Neural crest cell (in vitro differentiated cells): ENCODE data around the gene GPR35. TPM values are rescaled to one million over a fixed set of nuclear protein-coding genes. Genes with fewer than 3 reads are reported as not detected.

Experiments used
- DNase-seq: peaks from one replicate; pipeline ENCODE4 v3.0.0; 2021; ENCODE audit warnings: low read depth, mixed read lengths, low spot score
- H3K27ac Mint-ChIP-seq: one replicate; pipeline ENCODE4 v1.8.0; 2021; ENCODE audit warnings: mild to moderate bottlenecking, mixed read lengths; ENCODE audit not compliant: unreplicated experiment
- H3K27me3 Mint-ChIP-seq: 2 replicates; pipeline ENCODE4 v1.8.0; 2021; ENCODE audit warnings: low read depth, mild to moderate bottlenecking, mixed read lengths
- H3K36me3 Mint-ChIP-seq: 2 replicates; pipeline ENCODE4 v1.8.0; 2021; ENCODE audit warnings: low read depth, mild to moderate bottlenecking, mixed read lengths
- H3K4me1 Mint-ChIP-seq: 2 replicates; pipeline ENCODE4 v1.8.0; 2021; ENCODE audit warnings: mixed read lengths
- H3K4me3 Mint-ChIP-seq: one replicate; pipeline ENCODE4 v1.8.0; 2021; ENCODE audit warnings: mild to moderate bottlenecking, mixed read lengths
- H3K9me3 Mint-ChIP-seq: 2 replicates; pipeline ENCODE4 v1.8.0; 2021; ENCODE audit warnings: mixed read lengths
- CTCF ChIP-seq: fragments of 200-600 bp; sonication (generic); conservative IDR thresholded peaks from 2 replicates; pipeline ENCODE4 v1.5.0; 2021; ENCODE audit warnings: antibody characterized with exemption, mild to moderate bottlenecking
- total RNA-seq: library from RNA; stranded (reverse); gene quantifications from 2 replicates; pipeline ENCODE4 v1.2.1, GENCODE V29; 2021

Gene GPR35
- total RNA-seq, 1 donor from 2014 or later: 1.7 TPM

DNA sequence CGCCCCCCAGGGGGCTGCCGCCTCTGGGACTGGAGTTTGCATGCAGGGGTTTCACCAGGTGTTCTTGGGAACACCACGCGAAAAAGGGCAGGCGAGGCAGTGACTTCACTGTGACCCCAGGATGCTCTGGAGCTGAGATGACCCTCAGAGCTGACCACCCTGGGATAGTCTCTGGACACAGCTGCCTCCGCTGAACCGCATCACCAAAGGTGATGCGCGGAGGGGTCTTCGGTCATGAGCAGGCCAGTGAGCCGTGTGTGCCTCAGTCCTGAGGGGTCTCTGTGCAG, 17.5 kb downstream of the GPR35 start:
- Mint-ChIP-seq H3K27me3 (peaks cover 26% of the 10 kb centered on the region), H3K4me1 (no peaks in the 10 kb centered on the region), H3K9me3 (no peaks in the 10 kb centered on the region)

DNA sequence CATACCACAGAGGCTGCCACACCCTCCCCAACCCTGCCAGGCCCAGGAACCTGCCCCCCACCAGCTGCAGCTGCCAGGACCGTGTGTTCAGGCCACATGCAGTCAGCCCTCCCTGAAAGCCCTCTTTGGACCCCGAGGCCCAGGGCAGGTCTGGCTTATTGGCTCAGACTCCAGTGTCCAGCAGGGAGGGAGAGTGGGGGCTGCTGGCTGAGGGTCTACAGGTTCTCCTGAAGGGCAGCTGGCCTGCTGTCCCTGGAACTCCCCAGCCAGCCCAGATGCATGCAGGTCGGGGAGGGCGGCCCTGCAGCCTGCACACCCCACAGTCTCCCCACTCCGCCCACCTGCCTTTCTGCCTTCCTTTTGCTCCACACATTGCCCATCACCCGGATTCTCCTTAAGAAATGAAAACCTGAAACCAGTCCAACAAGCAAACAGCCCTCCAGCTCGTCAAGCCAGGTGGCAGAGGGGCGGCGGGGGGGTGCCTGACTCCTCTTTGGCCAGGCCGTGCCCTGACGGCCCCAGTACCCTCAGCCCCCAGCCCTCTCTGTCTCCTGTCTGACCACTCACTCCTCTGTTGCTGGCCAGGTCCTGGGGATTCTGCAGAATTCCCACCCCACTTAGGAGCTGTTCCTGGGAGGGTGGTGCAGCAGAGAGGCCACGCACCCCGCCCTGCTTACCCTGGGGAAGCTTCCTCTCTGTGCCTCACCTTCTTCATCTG, 18.0 kb downstream of the GPR35 start:
- no peak overlapping the region for H3K27ac Mint-ChIP-seq
- no peaks in the 10 kb centered on the region for H3K36me3 Mint-ChIP-seq
- no peak for DNase-seq
- no peak overlapping the region for H3K4me3 Mint-ChIP-seq
- H3K9me3 Mint-ChIP-seq: no peaks in the 10 kb centered on the region
- H3K4me1 Mint-ChIP-seq: peaks cover under 1% of the 10 kb centered on the region
- TF ChIP-seq CTCF: no peak
- peaks cover 21% of the 10 kb centered on the region for H3K27me3 Mint-ChIP-seq

More for the DNA sequence above, 17.5 kb downstream of the GPR35 start:
- H3K27ac Mint-ChIP-seq: no peak overlapping the region
- H3K4me3 Mint-ChIP-seq: no peak overlapping the region
- no peak for DNase-seq
- no peak for TF ChIP-seq CTCF
- no peaks in the 10 kb centered on the region for H3K36me3 Mint-ChIP-seq

GRCh38 chr2:240643811-240644150, 18.5 kb downstream of the GPR35 start:
- H3K36me3 Mint-ChIP-seq: no peaks in the 10 kb centered on the region
- H3K9me3 Mint-ChIP-seq: no peaks in the 10 kb centered on the region
- no peak for DNase-seq
- peaks cover 19% of the 10 kb centered on the region for H3K27me3 Mint-ChIP-seq
- no peak for TF ChIP-seq CTCF
- no peak overlapping the region for H3K27ac Mint-ChIP-seq
- no peak overlapping the region for H3K4me3 Mint-ChIP-seq
- peaks cover 5% of the 10 kb centered on the region for H3K4me1 Mint-ChIP-seq

- no peak for TF ChIP-seq CTCF
- H3K27me3 Mint-ChIP-seq: peaks cover 15% of the 10 kb centered on the region
- peaks cover 8% of the 10 kb centered on the region for H3K4me1 Mint-ChIP-seq
- H3K4me3 Mint-ChIP-seq: no peak overlapping the region
- DNase-seq: no peak
- H3K27ac Mint-ChIP-seq: no peak overlapping the region
- H3K9me3 Mint-ChIP-seq: no peaks in the 10 kb centered on the region
- H3K36me3 Mint-ChIP-seq: no peaks in the 10 kb centered on the region
These were observed 18.9 kb downstream of the GPR35 start for GRCh38 chr2:240644171-240644651.

- Mint-ChIP-seq H3K9me3 (no peaks in the 10 kb centered on the region), H3K27me3 (peaks cover 8% of the 10 kb centered on the region), H3K27ac (no peak overlapping the region), H3K4me3 (no peak overlapping the region), H3K36me3 (no peaks in the 10 kb centered on the region), H3K4me1 (peaks cover 10% of the 10 kb centered on the region)
- no peak for DNase-seq
- no peak for TF ChIP-seq CTCF
These were observed 19.6 kb downstream of the GPR35 start for GRCh38 chr2:240644859-240645301.
